Natural killer cell (primary cell): Measurements from ENCODE around the gene SKAP1. TPM values are rescaled to one million over a fixed set of nuclear protein-coding genes. Genes with fewer than 3 reads are reported as not detected.

Experiments
- ATAC-seq, 3 donors: fragments of 150-1000 bp in 2 of 3; fragments of 200-7000 bp in 1 of 3; cut with Tn5 transposase; 1 replicate in 1 of 3; 2 replicates in 2 of 3; pipeline ENCODE4 v1.10.0; 2021; ENCODE audit warnings: mild to moderate bottlenecking in 2 of 3, moderate library complexity in 2 of 3
- DNase-seq, 2 donors: peaks; one replicate each; pipeline versions ENCODE4 v3.0.0 to v3.0.0-alpha.2; 2013 to 2021; ENCODE audit warnings: mixed read lengths in 1 of 2
- H3K27ac ChIP-seq: one replicate; pipeline ENCODE4 v1.5.1; 2013; ENCODE audit warnings: mild to moderate bottlenecking, low read length
- H3K27me3 ChIP-seq: one replicate; pipeline ENCODE4 v1.6.1; 2013; ENCODE audit warnings: low read length; ENCODE audit not compliant: control insufficient read depth, insufficient read depth
- H3K36me3 ChIP-seq: one replicate; pipeline ENCODE4 v1.6.1; 2013; ENCODE audit warnings: low read length; ENCODE audit not compliant: control insufficient read depth, insufficient read depth
- H3K4me1 ChIP-seq: one replicate; pipeline ENCODE4 v1.6.1; 2013; ENCODE audit warnings: low read length; ENCODE audit not compliant: control insufficient read depth, insufficient read depth
- H3K4me3 ChIP-seq: one replicate; pipeline ENCODE4 v1.5.1; 2013; ENCODE audit warnings: low read length
- H3K9me3 ChIP-seq: one replicate; pipeline ENCODE4 v1.6.1; 2013; ENCODE audit warnings: low read length; ENCODE audit not compliant: control insufficient read depth, insufficient read depth
- H3K27ac Mint-ChIP-seq, 2 donors: one replicate each; pipeline ENCODE4 v1.8.0; 2022; ENCODE audit warnings: mild to moderate bottlenecking in 2 of 2, mixed read lengths in 2 of 2, moderate library complexity in 1 of 2
- H3K27me3 Mint-ChIP-seq, 2 donors: one replicate each; pipeline ENCODE4 v1.8.0; 2022; ENCODE audit warnings: low read depth in 2 of 2, mixed read lengths in 2 of 2
- H3K36me3 Mint-ChIP-seq: one replicate; pipeline ENCODE4 v1.8.0; 2022; ENCODE audit warnings: mixed read lengths
- H3K4me1 Mint-ChIP-seq, 2 donors: one replicate each; pipeline ENCODE4 v1.8.0; 2022; ENCODE audit warnings: mixed read lengths in 2 of 2
- H3K4me3 Mint-ChIP-seq: one replicate; pipeline ENCODE4 v1.8.0; 2022; ENCODE audit warnings: mild to moderate bottlenecking, moderate library complexity, mixed read lengths
- H3K9me3 Mint-ChIP-seq, 2 donors: one replicate each; pipeline ENCODE4 v1.8.0; 2022; ENCODE audit warnings: mixed read lengths in 2 of 2
- WGBS: methylation state at CpG from one replicate; pipeline ENCODE4 v1.1.7; 2013; ENCODE audit warnings: missing lambda C conversion rate; ENCODE audit not compliant: insufficient coverage; 5-methylcytosine and 5-hydroxymethylcytosine counted together
- intact Hi-C: fragments of 100-400 bp; cut with micrococcal nuclease; formaldehyde crosslinking; loops from one replicate; pipeline ENCODE4 v1.14.2; 2022
- total RNA-seq, 4 donors: library from RNA; stranded (reverse); fragments of 120-200 nt in 1 of 4; gene quantifications; one replicate each; pipeline versions ENCODE4 v1.2.3 to v1.2.4, GENCODE V29; 2013 to 2022
- TF ChIP-seq, protein P1 (sequence below): fragments of 200-600 bp; IDR thresholded peaks from one replicate; pipeline ENCODE4 v1.8.0; 2022; ENCODE audit warnings: antibody characterized with exemption

The SKAP1 gene
- total RNA-seq, 3 donors from 2014 or later (not counting 1 experiment from before 2014, with no cell fraction given), result 168 to 227 (median 190) TPM

DNA sequence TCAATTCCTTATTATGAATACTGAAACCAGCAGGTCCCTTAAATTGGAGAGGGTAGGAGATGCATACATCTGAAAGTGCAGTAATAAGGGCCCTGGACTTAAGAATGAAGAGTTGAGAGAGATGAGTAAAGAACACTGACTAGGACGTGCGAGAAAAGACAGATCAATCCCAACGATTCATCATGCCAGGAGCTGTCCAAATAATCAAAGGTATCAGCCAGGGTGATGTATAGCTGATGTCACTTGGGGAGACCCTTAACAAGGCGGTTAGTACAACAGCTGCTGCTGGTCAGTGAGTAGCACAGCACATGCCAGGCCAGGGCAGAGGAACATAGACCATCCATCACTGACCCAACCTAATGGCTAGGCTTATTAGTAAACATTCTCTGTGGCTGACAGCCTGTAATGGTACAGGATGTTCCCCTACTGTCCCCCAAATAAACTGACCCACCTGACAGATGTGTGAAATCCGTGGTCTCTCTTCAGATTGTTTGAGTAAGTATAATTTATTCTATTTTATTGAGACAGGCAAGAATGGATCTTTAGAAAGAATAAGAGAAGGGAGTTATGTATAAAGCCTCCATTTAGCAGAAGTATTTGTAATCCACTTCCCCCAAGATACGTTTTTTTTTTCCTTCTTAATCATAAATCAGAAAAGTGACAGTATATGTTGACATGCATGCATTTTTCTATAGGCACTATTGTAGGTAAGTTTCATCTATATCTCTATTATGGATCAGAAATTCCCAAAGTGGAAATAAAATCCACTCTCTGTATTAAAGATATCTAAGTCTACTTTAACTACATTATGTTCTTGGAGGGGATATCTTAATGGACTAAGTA is 204.1 kb downstream of the SKAP1 start:
- H3K27me3 Mint-ChIP-seq, result no peaks in the 10 kb centered on the region
- peak overlapping the region; percentile 64 to 74 for H3K27ac Mint-ChIP-seq
- TF ChIP-seq, protein P1, sequence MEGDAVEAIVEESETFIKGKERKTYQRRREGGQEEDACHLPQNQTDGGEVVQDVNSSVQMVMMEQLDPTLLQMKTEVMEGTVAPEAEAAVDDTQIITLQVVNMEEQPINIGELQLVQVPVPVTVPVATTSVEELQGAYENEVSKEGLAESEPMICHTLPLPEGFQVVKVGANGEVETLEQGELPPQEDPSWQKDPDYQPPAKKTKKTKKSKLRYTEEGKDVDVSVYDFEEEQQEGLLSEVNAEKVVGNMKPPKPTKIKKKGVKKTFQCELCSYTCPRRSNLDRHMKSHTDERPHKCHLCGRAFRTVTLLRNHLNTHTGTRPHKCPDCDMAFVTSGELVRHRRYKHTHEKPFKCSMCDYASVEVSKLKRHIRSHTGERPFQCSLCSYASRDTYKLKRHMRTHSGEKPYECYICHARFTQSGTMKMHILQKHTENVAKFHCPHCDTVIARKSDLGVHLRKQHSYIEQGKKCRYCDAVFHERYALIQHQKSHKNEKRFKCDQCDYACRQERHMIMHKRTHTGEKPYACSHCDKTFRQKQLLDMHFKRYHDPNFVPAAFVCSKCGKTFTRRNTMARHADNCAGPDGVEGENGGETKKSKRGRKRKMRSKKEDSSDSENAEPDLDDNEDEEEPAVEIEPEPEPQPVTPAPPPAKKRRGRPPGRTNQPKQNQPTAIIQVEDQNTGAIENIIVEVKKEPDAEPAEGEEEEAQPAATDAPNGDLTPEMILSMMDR, result no peak
- peaks cover 3% of the 10 kb centered on the region for H3K4me1 ChIP-seq
- peaks cover 40 to 49% of the 10 kb centered on the region in 2 donors for H3K4me1 Mint-ChIP-seq
- H3K27me3 ChIP-seq, result no peaks in the 10 kb centered on the region
- intact Hi-C loops, result no loop called here
- no peak overlapping the region for H3K27ac ChIP-seq
- H3K9me3 ChIP-seq, result no peaks in the 10 kb centered on the region
- H3K4me3 ChIP-seq, result no peak overlapping the region
- H3K36me3 ChIP-seq, result no peaks in the 10 kb centered on the region
- no peaks in the 10 kb centered on the region for H3K9me3 Mint-ChIP-seq
- DNase-seq, result no peak
- WGBS, result 93% methylated on average over 4 of the region's 6 CpGs
- ATAC-seq, result peak in 2 of 3 donors; percentile 11 to 25
- no peaks in the 10 kb centered on the region for H3K36me3 Mint-ChIP-seq
- H3K4me3 Mint-ChIP-seq, result no peak overlapping the region

- no peaks in the 10 kb centered on the region for H3K27me3 Mint-ChIP-seq
- H3K4me3 Mint-ChIP-seq, result no peak overlapping the region
- no peaks in the 10 kb centered on the region for H3K9me3 Mint-ChIP-seq
- Histone ChIP-seq H3K36me3 (no peaks in the 10 kb centered on the region), H3K27ac (no peak overlapping the region), H3K4me3 (no peak overlapping the region), H3K9me3 (no peaks in the 10 kb centered on the region), H3K4me1 (peaks cover 3% of the 10 kb centered on the region), H3K27me3 (no peaks in the 10 kb centered on the region)
- no peaks in the 10 kb centered on the region for H3K36me3 Mint-ChIP-seq
- TF ChIP-seq, protein P1, result no peak
- DNase-seq, result no peak
- intact Hi-C loops, result no loop called here
- ATAC-seq, result no peak
- H3K4me1 Mint-ChIP-seq, result peaks cover 47 to 57% of the 10 kb centered on the region in 2 donors
- peak overlapping the region; percentile 71 to 74 for H3K27ac Mint-ChIP-seq
Measured at GRCh38 chr17:48223945-48224344, 206.1 kb downstream of the SKAP1 start.

DNA sequence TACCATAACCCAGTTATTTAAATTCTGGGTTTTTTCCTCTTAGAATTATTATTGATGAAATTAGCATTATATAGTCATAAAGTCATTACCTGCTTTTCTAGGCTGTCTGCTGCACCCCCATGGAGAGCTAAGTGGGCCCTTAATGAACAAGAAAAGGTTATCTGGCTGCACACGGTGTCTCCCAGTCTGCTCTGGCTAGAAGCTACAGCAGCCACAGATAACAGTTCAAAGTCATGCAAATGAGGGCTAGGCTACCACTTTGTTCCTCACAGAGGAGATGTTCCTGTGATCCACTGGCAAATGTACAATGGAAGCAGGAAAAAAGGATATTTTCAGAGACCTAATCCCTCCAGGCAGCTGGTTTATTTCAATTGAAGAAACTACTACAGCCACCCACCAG is 210.4 kb downstream of the SKAP1 start:
- Mint-ChIP-seq H3K4me3 (no peak overlapping the region), H3K4me1 (peaks cover 44 to 52% of the 10 kb centered on the region in 2 donors), H3K27ac (peak overlapping the region in 1 of 2 donors; percentile 63), H3K9me3 (no peaks in the 10 kb centered on the region), H3K27me3 (no peaks in the 10 kb centered on the region), H3K36me3 (peaks cover 7% of the 10 kb centered on the region)
- 83% methylated on average over 1 of the region's 1 CpG for WGBS
- TF ChIP-seq, protein P1, result no peak
- peaks cover 11% of the 10 kb centered on the region for H3K36me3 ChIP-seq
- H3K4me3 ChIP-seq, result no peak overlapping the region
- H3K27me3 ChIP-seq, result no peaks in the 10 kb centered on the region
- H3K9me3 ChIP-seq, result no peaks in the 10 kb centered on the region
- DNase-seq (no peak), ATAC-seq (no peak)
- intact Hi-C loops, result no loop called here
- no peaks in the 10 kb centered on the region for H3K4me1 ChIP-seq
- H3K27ac ChIP-seq, result no peak overlapping the region
